Measurements from ENCODE around the gene KDM4B. TPM values are rescaled to one million over a fixed set of nuclear protein-coding genes. Genes with fewer than 3 reads are reported as not detected.

The KDM4B gene
- total and polyA plus RNA-seq, 2 donors (not counting 1 experiment from before 2014, with no cell fraction given): 75.5 to 205 TPM

GRCh38 chr19:5017235-5017634, 48.3 kb downstream of the KDM4B start:
- Histone ChIP-seq H3K9ac (ENCODE audit: low read length) (no peak overlapping the region), H3K27me3 (replicated peaks in 1 of 4; ENCODE audit: control extremely low read depth in 1 of 4, control insufficient read depth in 3 of 4, insufficient read depth in 4 of 4, low read length in 3 of 4) (no peaks in the 10 kb centered on the region), H3K9me3 (ENCODE audit: control extremely low read depth in 1 of 3, control insufficient read depth in 2 of 3, insufficient read depth in 1 of 3, low read length in 2 of 3) (no peaks in the 10 kb centered on the region), H2AFZ (ENCODE audit: insufficient read depth, low read depth, low read length, poor library complexity, severe bottlenecking) (no peak overlapping the region), H3K36me3 (replicated peaks in 1 of 2; ENCODE audit: control extremely low read depth in 1 of 2, control insufficient read depth in 1 of 2, extremely low read depth in 1 of 2, insufficient read depth in 2 of 2, low read length in 1 of 2) (peaks cover 0 to 26% of the 10 kb centered on the region in 2 experiments), H3K79me2 (ENCODE audit: control insufficient read depth, insufficient read depth, low read length) (peaks cover 66% of the 10 kb centered on the region), H3K4me1 (ENCODE audit: control insufficient read depth in 2 of 2, insufficient read depth in 2 of 2, low read length in 2 of 2) (no peaks in the 10 kb centered on the region), H3K4me2 (replicated peaks; ENCODE audit: low read depth, low read length, poor library complexity, severe bottlenecking) (no peak overlapping the region), H4K20me1 (ENCODE audit: control insufficient read depth, insufficient read depth, low read length, poor library complexity, severe bottlenecking) (peaks cover 50% of the 10 kb centered on the region), H3K27ac (ENCODE audit: low read length in 2 of 2) (no peak overlapping the region), H3K4me3 (ENCODE audit: control extremely low read depth in 1 of 5, extremely low read depth in 1 of 5, insufficient read depth in 1 of 5, low read depth in 2 of 5, low read length in 4 of 5) (no peak overlapping the region)
- no peak overlapping the region for H3K27ac Mint-ChIP-seq
- ATAC-seq (ENCODE audit: low read depth): no peak
- no peaks in the 10 kb centered on the region for H3K27me3 Mint-ChIP-seq
- CTCF ChIA-PET: interaction anchor here (0.9 to 1.1 kb wide), 2 partner anchors 14 to 207 kb away, joined by 3 to 5 read pairs; no protein-coding TSS in a partner anchor
- peaks cover 2% of the 10 kb centered on the region for H3K4me1 Mint-ChIP-seq
- H3K9me3 Mint-ChIP-seq (ENCODE audit: insufficient read depth): no peaks in the 10 kb centered on the region
- H3K4me3 Mint-ChIP-seq: no peak overlapping the region
- DNase-seq: no peak
- intact Hi-C loops (cut with micrococcal nuclease): no loop called here
- TF ChIP-seq CTCF (IDR thresholded peaks at IDR 0.05) (no peak), EZH2 (IDR thresholded peaks at IDR 0.05; ENCODE audit: borderline replicate concordance, insufficient read depth, low read depth, low read length, poor library complexity, severe bottlenecking) (no peak)
- POLR2A ChIA-PET: no interaction called here
- 100% methylated on average over 4 of the region's 5 CpGs for WGBS (ENCODE audit: insufficient coverage)

GRCh38 chr19:5018224-5019015, 49.5 kb downstream of the KDM4B start:
- no peak for DNase-seq
- peaks cover 0 to 26% of the 10 kb centered on the region in 2 experiments for H3K36me3 ChIP-seq (replicated peaks in 1 of 2; ENCODE audit: control extremely low read depth in 1 of 2, control insufficient read depth in 1 of 2, extremely low read depth in 1 of 2, insufficient read depth in 2 of 2, low read length in 1 of 2)
- CTCF ChIA-PET: interaction anchor here (0.9 to 1.1 kb wide), 2 partner anchors 13 to 208 kb away, joined by 3 to 5 read pairs; no protein-coding TSS in a partner anchor
- Mint-ChIP-seq H3K4me1 (peaks cover 5% of the 10 kb centered on the region), H3K9me3 (ENCODE audit: insufficient read depth) (no peaks in the 10 kb centered on the region), H3K27ac (no peak overlapping the region), H3K27me3 (no peaks in the 10 kb centered on the region), H3K4me3 (no peak overlapping the region)
- H3K4me2 ChIP-seq (replicated peaks; ENCODE audit: low read depth, low read length, poor library complexity, severe bottlenecking): no peak overlapping the region
- H3K9me3 ChIP-seq (ENCODE audit: control extremely low read depth in 1 of 3, control insufficient read depth in 2 of 3, insufficient read depth in 1 of 3, low read length in 2 of 3): no peaks in the 10 kb centered on the region
- ATAC-seq (ENCODE audit: low read depth): no peak
- H3K27me3 ChIP-seq (replicated peaks in 1 of 4; ENCODE audit: control extremely low read depth in 1 of 4, control insufficient read depth in 3 of 4, insufficient read depth in 4 of 4, low read length in 3 of 4): no peaks in the 10 kb centered on the region
- no peak overlapping the region for H3K9ac ChIP-seq (ENCODE audit: low read length)
- TF ChIP-seq CTCF (IDR thresholded peaks at IDR 0.05) (no peak), EZH2 (IDR thresholded peaks at IDR 0.05; ENCODE audit: borderline replicate concordance, insufficient read depth, low read depth, low read length, poor library complexity, severe bottlenecking) (no peak)
- H4K20me1 ChIP-seq (ENCODE audit: control insufficient read depth, insufficient read depth, low read length, poor library complexity, severe bottlenecking): peaks cover 50% of the 10 kb centered on the region
- no peaks in the 10 kb centered on the region for H3K4me1 ChIP-seq (ENCODE audit: control insufficient read depth in 2 of 2, insufficient read depth in 2 of 2, low read length in 2 of 2)
- intact Hi-C loops (cut with micrococcal nuclease): no loop called here
- 90% methylated on average over 12 of the region's 16 CpGs for WGBS (ENCODE audit: insufficient coverage)
- no peak overlapping the region for H2AFZ ChIP-seq (ENCODE audit: insufficient read depth, low read depth, low read length, poor library complexity, severe bottlenecking)
- POLR2A ChIA-PET: no interaction called here
- H3K27ac ChIP-seq (ENCODE audit: low read length in 2 of 2): no peak overlapping the region
- H3K4me3 ChIP-seq (ENCODE audit: control extremely low read depth in 1 of 5, extremely low read depth in 1 of 5, insufficient read depth in 1 of 5, low read depth in 2 of 5, low read length in 4 of 5): no peak overlapping the region
- peaks cover 66% of the 10 kb centered on the region for H3K79me2 ChIP-seq (ENCODE audit: control insufficient read depth, insufficient read depth, low read length)

All from B cell (primary cell).